Kidney (tissue), 14 donors: Measurements from ENCODE around the gene CMIP. TPM values are rescaled to one million over a fixed set of nuclear protein-coding genes. Genes with fewer than 3 reads are reported as not detected.

Experiments
- DNase-seq, 5 donors: peaks; one replicate each; pipeline ENCODE4 v3.0.0-alpha.2; 2013 to 2020
- FAIRE-seq: peaks from 2 replicates; lab custom pipeline; 2012; peaks lifted over from hg19 to GRCh38; lab: Jason Lieb, UNC
- H3K27ac ChIP-seq, 2 donors: one replicate each; pipeline ENCODE4 v1.7.0; 2013; ENCODE audit warnings: low read depth in 2 of 2, low read length in 2 of 2, inconsistent platforms in 1 of 2
- H3K27me3 ChIP-seq: one replicate; pipeline ENCODE4 v1.7.1; 2013; ENCODE audit warnings: low read length, inconsistent platforms; ENCODE audit not compliant: control insufficient read depth, insufficient read depth
- H3K36me3 ChIP-seq, 3 donors: one replicate each; pipeline versions ENCODE4 v1.7.0 to v1.7.1; 2013; ENCODE audit warnings: low read length in 3 of 3, control low read depth in 1 of 3, inconsistent platforms in 1 of 3; ENCODE audit not compliant: insufficient read depth in 3 of 3, control insufficient read depth in 2 of 3
- H3K4me1 ChIP-seq, 3 donors: one replicate each; pipeline versions ENCODE4 v1.7.0 to v1.7.1; 2013; ENCODE audit warnings: low read length in 3 of 3, inconsistent platforms in 1 of 3, low read depth in 1 of 3; ENCODE audit not compliant: control insufficient read depth in 2 of 3, insufficient read depth in 2 of 3
- H3K4me3 ChIP-seq, 3 donors: one replicate each; pipeline versions ENCODE4 v1.7.0 to v1.8.1; 2013; ENCODE audit warnings: low read length in 3 of 3, control low read depth in 1 of 3, inconsistent platforms in 1 of 3
- H3K9ac ChIP-seq, 3 donors: one replicate each; pipeline versions ENCODE4 v1.7.0 to v1.7.1; 2013; ENCODE audit warnings: low read length in 3 of 3, control low read depth in 1 of 3, inconsistent platforms in 1 of 3
- H3K9me3 ChIP-seq, 3 donors: one replicate each; pipeline versions ENCODE4 v1.7.0 to v1.7.1; 2013; ENCODE audit warnings: low read length in 3 of 3, control low read depth in 1 of 3, inconsistent platforms in 1 of 3; ENCODE audit not compliant: control insufficient read depth in 2 of 3, insufficient read depth in 1 of 3
- intact Hi-C: fragments of 100-400 bp; cut with DNase I; formaldehyde crosslinking; loops from one replicate; pipeline ENCODE4 v1.11.1; 2022
- polyA plus RNA-seq: library from polyadenylated mRNA; stranded (reverse); fragments of 350-450 nt; fragmentation: Illumina TruSeq; extraction: RNeasy Lipid Tissue Mini Kit (QIAGEN cat#74804); gene quantifications from one replicate; pipeline ENCODE4 v1.2.3, GENCODE V29; 2014; ENCODE audit warnings: low read depth, low replicate concordance; ENCODE audit not compliant: insufficient read depth
- total RNA-seq: library from RNA; stranded (reverse); fragmentation: NEBNext Ultra II Directional; extraction: Animal tissue kit (Norgen Biotek cat#: 25700); gene quantifications from one replicate; pipeline ENCODE4 v1.2.1, GENCODE V29; 2021
- TF ChIP-seq, protein P1 (sequence below): IDR thresholded peaks from 3 replicates; pipeline ENCODE4 v1.5.1; 2012; ENCODE audit warnings: mild to moderate bottlenecking, moderate library complexity, borderline replicate concordance; ENCODE audit not compliant: insufficient read depth; ENCODE audit errors: extremely low read depth
- donor health status: control.
- donor health status: control.
- donor health status: control.
- donor health status: control.
- donor health status: control.
- donor health status: DM: yes; HTN: yes; CAD: no.
- donor health status: Normal renal cell carcinoma (clear cell type).

CMIP gene
- total and polyA plus RNA-seq, 2 donors from 2014 or later: 16.6 to 65.7 TPM

DNA sequence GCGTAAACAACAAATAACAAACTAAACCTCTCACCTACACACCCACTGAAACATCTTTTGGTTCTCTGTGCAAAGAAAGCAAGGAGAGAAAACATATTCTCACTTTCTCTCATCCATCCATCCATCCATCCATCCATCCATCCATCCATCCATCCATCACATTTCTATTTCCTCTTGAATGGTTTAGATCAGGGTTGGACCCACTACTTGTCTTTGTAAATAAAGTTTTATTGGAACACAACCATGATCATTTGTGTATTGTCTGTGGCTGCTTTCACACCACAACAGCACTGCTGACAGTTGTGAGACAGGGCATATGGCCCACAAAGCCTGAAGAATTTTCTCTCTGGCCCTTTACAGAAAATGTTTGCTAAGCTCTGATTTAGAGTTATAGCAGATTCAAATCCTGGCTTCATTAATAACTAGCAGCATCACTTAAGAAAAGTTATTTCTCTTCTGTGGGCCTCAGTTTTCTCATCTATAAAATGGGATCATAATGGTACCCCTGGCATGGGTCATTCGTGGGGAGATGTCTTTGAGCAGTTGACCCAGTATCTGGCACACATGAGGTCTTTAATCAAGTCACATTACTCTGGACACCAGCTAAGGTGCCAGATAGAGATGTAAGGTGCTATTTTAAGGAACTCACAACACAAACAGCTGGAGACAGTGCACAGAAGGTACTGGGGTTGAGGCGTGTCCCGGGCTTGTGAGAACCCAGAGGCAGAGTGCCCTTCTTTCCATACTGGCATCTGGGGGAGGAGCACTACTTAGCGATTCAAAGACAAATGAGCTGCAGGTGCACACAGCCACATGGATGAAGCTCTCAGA, 146.3 kb downstream of the CMIP start:
- Histone ChIP-seq H3K9me3 (no peaks in the 10 kb centered on the region), H3K4me1 (peaks cover 0 to 13% (median 6%) of the 10 kb centered on the region in 3 donors), H3K9ac (no peak overlapping the region), H3K4me3 (no peak overlapping the region), H3K27ac (no peak overlapping the region), H3K36me3 (no peaks in the 10 kb centered on the region), H3K27me3 (no peaks in the 10 kb centered on the region)
- intact Hi-C loops: no loop called here
- DNase-seq (peak in 1 of 5 donors; percentile 1), FAIRE-seq (no peak)
- TF ChIP-seq, protein P1, sequence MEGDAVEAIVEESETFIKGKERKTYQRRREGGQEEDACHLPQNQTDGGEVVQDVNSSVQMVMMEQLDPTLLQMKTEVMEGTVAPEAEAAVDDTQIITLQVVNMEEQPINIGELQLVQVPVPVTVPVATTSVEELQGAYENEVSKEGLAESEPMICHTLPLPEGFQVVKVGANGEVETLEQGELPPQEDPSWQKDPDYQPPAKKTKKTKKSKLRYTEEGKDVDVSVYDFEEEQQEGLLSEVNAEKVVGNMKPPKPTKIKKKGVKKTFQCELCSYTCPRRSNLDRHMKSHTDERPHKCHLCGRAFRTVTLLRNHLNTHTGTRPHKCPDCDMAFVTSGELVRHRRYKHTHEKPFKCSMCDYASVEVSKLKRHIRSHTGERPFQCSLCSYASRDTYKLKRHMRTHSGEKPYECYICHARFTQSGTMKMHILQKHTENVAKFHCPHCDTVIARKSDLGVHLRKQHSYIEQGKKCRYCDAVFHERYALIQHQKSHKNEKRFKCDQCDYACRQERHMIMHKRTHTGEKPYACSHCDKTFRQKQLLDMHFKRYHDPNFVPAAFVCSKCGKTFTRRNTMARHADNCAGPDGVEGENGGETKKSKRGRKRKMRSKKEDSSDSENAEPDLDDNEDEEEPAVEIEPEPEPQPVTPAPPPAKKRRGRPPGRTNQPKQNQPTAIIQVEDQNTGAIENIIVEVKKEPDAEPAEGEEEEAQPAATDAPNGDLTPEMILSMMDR: no peak

- TF ChIP-seq, protein P1: no peak
- Histone ChIP-seq H3K36me3 (no peaks in the 10 kb centered on the region), H3K4me3 (no peak overlapping the region), H3K9me3 (no peaks in the 10 kb centered on the region), H3K9ac (no peak overlapping the region), H3K27ac (no peak overlapping the region), H3K4me1 (peaks cover 0 to 13% (median 6%) of the 10 kb centered on the region in 3 donors), H3K27me3 (no peaks in the 10 kb centered on the region)
- DNase-seq (peak in 1 of 5 donors; percentile 21), FAIRE-seq (no peak)
- intact Hi-C loops: no loop called here
Observed at GRCh38 chr16:81591545-81591870, 146.9 kb downstream of the CMIP start.

- DNase-seq: peak in 2 of 5 donors; percentile 30 to 42
- H3K36me3 ChIP-seq: no peaks in the 10 kb centered on the region
- no peak overlapping the region for H3K9ac ChIP-seq
- peak overlapping the region in 1 of 2 donors; percentile 19 for H3K27ac ChIP-seq
- H3K4me1 ChIP-seq: peaks cover 0 to 13% (median 6%) of the 10 kb centered on the region in 3 donors
- TF ChIP-seq, protein P1: no peak
- no peak overlapping the region for H3K4me3 ChIP-seq
- FAIRE-seq: no peak
- no peaks in the 10 kb centered on the region for H3K27me3 ChIP-seq
- no peaks in the 10 kb centered on the region for H3K9me3 ChIP-seq
- intact Hi-C loops: no loop called here
Observed at GRCh38 chr16:81592353-81592866, 147.8 kb downstream of the CMIP start.
